HG02759 (cell line): ENCODE data around the gene TRRAP.
"Not testable (repeated sequence)": the region's sequence is repeated elsewhere in the genome, so short reads cannot be mapped to it uniquely, and the experiment has no call there.

ENCODE experiments used
- ATAC-seq: cut with Tn5 transposase; IDR thresholded peaks from one replicate; pipeline ENCODE4 v1.9.1; 2021; ENCODE audit warnings: mild to moderate bottlenecking, moderate library complexity; ENCODE audit not compliant: unreplicated experiment

TRRAP gene

DNA sequence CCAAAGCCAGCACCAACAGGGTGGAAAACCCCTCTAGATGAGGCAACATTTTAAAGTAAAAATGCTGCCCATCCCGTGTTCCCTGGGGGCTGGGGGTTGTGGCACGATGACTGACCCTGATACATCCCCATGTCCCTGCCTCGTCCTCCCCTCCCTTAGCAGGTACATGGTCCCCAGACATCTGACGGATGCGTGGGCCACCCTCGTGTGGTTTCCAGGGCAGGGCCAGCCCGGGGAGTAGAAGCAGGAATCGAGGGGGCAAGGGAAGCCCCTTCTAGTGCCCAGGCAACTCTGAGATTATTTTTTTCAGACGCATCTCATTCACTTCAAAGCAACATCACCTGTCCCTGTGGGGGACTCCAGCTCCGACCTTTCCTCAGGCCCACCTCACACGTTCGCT lies 12.0 kb upstream of the TRRAP start:
- no peak for ATAC-seq

DNA sequence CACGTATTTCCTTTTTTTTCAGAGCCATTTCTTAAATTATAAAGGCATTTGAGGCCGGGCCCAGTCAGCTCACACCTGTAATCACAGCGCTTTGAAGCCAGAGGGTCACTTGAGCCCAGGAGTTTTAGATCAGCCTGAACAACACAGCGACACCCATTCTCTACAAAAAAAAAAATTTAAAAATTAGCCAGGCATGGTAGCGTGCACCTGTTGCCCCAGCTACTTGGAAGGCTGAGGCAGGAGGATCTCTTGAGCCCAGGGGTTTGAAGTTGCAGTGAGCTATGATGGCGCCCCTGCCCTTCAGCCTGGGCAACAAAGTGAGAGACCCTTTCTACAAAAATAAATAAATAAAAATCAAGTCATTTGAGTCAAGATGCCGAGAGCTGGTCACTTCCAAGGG lies 11.6 kb upstream of the TRRAP start:
- ATAC-seq = no peak

DNA sequence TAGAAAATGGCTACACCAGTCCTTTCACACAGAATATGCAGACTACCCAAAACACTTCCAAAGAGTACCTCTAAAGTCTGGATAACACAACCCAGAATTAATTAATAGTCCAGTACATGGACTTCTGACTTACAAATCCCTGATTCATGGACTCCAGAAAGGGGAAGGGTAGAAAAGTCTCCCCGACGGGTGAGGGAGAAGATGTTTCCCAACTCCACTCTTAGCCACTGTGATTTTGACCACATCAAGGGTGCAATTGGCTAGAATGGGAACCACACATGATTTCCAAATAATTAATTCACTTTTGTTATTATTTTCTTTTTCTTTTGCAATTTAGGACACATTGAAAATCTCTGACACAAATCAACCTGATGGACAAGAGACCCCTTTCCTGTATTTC lies 9.9 kb upstream of the TRRAP start:
- ATAC-seq = no peak

DNA sequence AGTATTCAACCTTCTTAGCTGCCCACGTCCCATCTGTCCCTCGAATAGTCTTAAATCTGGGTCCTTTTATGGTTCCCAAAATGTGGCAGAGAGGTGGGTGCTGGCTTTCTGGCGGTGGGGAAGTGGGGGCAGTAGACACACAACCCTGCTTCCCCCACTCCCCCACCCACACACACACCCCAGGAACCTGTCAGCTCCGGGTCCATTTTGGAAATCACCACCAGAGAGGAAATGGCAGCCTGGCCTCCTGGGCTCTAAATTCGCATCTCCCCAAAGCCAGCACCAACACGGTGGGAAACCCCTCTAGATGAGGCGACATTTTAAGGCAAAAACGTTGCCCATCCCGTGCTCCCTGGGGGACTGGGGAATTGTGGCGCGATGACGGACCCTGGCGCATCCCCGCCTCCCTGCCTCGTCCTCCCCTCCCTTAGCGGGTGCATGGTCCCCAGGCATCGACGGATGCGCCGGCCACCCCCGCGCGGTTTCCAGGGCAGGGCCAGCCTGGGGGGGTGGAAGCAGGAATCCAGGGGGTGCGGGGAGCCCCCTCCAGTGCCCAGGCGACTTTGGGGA lies 9.2 kb upstream of the TRRAP start:
- no peak for ATAC-seq

DNA sequence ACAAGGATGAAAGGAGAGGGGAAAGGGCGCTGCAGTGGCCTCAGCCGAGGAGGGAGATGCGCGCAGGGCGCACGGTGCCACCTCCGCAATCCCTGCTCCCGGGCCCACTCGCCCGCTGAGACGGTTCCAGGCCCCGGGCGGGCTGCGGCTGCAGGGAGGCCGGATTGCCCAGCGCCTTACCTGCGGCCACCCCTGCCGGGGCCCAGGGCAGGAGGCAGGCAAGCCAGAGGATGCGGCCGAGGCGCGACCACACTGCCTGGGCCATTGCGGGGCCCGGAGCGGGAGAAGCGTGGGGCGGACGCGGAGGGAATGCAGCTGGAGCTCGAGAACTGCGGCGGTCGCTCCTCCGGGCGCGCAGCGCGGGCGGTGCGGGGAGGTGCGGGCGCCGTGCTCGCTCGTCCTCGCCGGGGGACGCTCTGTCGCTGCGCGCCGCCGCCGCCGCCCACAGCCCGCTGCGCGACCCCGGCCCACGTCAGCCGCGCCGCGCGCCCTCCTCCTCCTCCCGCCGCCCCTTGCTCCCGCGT lies 8.7 kb upstream of the TRRAP start, which contains the start of gene TMEM130:
Gene TMEM130, minus strand, starts transcription at position 418 of the 524 bp plus-strand sequence. Its CDS starts 153 bp downstream, at position 265.
- ATAC-seq = peak; percentile 27

DNA sequence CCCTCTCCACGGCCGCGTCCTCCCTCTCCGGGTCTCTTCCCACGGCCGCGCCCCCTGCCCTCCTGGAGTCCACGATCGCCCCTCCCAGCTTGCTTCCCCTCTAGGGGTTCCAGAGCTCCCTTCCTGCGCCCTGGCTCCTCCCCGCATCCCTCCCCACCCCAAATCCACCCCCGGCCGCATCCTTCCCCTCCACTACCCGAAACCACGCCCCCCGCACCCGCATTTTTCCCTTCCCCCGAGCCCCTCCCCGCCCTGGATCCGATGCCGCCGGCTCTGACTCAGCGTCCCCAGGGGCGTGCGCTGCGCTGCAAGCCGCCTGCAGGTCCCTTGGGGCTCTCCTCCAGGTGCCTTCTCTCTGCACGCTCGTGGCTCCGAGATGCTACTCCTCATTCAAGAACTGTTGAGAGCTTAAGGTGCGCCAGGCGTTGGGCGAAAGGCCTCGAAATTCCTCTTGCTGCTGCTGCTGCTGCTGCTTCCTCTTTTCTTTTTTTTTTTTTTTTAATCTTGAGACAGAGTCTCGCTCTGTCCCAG lies 8.1 kb upstream of the TRRAP start:
- ATAC-seq = peak; percentile 90

DNA sequence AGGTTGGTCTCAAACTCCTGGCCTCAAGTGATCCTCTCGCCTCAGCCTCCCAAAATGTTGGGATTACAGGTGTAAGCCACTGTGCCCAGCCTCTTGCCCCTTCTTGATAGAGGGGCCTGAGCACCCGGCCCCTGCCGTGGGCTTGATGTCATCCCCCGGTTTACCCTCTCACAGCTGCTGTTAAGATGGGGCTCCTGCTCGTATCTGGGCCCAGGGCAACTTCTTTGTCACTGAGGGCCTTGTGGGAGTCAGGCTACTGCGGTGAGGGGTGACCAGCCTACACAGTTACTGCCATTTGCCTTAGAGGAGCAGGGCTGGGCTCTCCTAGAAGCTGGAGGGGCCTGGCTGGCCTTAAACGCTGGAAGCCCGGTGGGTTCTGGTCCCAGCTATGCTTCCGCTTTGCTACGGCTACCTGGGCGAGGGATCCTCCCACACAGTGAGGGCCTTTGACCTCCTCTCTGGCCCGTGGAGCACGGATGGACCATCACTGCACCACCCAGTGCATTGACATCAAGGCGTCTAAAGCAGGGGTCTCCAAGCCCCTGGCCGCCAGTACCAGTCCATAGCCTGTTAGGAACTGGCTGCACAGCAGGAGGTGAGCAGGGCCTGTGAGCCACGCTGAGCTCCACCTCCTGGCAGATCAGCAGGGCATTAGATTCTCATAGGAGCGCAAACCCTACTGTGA lies 7.4 kb upstream of the TRRAP start:
- no peak for ATAC-seq

DNA sequence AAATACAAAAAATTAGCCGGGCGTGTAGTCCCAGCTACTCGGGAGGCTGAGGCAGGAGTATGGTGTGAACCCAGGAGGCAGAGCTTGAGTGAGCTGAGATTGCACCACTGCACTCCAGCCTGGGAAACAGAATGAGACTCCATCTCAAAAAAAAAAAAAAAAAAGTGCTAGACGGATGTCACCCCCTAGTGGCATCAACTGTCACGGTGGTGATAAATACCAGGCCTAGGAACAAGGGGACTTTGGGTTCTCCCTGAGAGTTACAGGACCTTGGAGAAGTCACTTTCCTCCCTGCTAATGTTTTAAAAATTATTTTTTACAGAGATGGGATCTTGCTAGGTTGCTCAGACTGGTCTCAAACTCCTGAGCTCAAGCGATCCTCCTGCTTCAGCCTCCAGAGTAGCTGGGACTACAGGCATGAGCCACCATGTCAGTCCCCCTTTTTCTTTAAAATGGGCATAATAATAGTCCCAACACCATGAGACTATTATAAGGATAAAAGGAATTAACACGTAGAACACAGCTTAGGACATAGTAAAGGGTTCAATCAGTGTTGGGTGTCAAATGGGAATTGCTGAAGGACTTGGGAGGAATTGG lies 5.9 kb upstream of the TRRAP start:
- no peak for ATAC-seq

DNA sequence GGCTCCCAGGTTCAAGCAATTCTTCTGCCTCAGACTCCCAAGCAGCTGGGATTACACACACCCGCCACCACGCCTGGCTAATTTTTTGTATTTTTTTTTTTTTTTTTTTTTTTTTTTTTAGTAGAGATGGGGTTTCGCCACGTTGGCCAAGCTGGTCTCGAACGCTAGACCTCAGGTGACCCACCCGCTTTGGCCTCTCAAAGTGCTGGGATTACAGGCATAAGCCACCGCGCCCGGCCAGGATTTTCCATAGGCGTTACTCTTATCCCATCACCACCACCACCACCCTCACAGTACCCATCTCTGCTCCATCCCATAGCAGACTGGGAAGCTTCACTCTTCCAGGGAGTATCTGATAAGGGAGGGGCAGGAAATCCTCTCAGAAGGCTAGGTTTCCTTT lies 4.7 kb upstream of the TRRAP start:
- not testable (repeated sequence) for ATAC-seq

DNA sequence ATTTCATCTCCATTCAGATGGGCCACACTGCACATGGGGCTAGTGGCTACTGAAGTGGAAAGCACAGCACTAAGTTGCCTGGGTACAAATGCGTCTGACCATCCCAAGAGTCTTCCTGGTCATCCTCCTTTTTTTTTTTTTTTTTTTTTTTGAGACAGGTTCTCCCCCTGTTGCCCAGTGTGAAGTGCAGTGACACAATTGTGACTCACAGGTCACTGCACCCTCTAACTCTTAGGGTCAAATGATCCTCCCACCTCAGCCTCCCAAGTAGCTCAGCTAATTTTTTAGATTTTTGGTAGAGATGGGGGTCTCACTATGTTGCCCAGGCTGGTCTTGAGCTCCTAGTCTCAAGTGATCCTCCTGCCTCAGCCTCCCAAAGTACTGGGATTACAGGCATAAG lies 3.4 kb upstream of the TRRAP start:
- no peak for ATAC-seq

DNA sequence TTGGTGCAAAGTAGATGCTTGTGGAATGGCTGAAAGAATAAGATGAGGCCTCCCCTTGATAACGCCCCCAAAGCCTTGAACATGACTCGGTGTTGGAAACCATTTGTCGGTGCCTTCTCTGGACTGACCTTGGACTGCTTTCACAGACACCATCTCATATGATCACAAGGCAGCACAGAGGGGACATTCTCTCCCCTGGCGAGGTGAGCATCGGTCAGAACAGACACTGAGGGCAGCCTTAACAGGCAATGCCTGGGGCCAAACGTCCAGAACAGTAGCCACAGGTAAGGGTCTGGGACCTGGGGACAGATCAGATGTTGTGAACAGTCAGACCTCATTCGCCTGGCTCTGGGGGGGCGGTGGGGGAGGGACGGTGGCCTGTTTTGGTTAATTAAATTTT lies 2.8 kb upstream of the TRRAP start:
- no peak for ATAC-seq

DNA sequence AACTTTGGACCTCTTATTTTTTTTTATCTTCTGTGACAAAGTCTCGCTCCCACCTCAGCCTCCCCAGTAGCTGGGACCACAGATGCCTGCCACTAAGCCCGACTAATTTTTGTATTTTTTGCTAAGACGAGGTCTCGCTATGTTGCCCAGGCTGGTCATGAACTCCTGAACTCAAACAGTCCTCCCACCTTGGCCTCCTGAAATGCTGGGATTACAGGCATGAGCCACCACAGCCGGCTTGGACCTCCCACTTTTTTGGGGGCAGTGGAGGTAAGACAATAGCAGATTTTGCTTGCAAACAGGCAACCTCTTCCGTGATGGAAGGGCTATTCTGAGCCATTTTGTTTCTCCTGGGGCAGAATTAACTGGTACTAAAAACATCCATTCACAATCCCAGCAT lies 1.2 kb upstream of the TRRAP start:
- ATAC-seq = no peak

DNA sequence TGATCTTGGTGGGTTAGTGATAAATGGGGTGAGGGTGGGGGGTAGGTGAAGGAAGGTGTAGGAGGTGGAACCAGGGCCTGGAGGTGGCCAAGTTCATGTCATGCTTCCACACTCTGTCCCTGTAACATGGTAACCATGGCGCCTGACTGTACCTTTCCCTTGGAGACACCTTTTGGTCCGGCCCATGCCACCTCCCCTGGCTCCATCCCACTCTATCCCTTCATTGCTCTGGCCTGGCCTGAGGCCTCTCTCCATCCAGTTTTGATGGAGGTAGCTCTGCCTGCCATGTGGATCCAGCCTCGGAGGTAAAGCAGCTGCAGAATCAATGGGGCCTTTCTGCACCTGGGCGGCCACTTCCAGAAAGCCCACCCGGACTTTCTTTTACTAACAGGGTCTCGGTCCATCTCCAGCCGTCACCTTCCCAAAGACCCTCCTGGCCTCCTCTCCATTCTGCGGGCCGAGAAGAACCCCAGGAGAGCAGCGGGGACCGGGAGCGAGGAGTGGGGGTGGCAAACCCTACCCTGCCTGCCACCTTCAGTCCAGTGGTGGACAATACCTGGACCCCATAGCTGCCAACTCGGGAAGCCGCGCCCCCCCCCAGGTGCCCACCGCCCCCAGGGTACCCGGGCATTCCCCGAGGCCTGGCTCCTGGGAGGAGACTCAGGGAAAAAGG lies 504 bp upstream of the TRRAP start:
- ATAC-seq = no peak

DNA sequence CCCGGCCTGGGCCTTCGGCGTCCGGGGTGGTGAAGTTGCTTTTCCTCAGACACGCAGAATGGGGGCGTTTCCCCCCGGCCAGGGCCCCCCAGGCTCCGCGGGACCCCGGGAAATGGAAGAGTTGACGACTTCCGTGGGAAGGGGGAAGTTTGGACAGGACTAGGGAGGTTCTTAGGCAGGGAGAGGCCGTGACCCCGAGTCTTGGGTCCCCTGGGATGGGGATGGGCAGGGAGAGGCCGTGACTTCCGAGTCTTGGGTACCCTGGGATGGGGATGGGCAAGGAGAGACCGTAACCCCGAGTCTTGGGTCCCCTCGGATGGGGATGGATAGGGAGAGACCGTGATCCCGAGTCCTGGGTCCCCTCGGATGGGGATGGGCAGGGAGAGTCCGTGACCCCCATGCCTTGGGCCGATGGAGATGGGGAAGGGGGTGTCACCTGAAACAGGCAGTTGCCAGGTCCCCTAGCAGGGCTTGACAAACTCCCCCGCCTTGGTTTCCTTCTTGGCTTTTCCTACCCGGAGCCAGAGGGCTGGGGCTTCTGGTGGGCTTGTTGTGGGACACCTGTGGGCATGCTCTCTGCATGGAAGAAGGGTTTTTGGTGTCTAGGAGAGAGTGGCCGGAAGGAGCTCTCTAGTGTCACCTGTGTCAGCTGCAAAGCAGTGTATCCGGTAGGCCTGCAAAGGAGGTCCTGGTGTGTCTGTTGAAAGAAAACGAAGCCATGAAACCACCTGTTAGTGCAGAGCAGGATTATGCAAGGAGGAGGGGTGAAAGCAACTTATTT lies 1.1 kb downstream of the TRRAP start:
- peak; percentile 63 for ATAC-seq

DNA sequence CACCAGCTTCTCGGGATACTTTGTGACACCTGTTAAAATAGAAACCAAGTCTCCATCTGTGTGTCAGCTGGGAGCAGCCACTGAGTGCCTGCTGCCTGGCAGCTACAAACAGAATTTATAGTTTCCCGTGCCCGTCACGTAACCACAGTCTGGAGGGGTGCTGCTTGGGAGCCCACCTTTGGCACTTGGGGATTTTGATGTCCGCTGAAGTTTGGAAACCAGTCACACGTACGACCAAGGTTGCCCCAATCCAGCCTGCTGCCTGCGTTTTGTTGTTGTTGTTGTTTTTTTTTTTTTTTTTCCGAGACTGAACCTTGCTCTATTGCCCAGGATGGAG lies 1.6 kb downstream of the TRRAP start:
- no peak for ATAC-seq

DNA sequence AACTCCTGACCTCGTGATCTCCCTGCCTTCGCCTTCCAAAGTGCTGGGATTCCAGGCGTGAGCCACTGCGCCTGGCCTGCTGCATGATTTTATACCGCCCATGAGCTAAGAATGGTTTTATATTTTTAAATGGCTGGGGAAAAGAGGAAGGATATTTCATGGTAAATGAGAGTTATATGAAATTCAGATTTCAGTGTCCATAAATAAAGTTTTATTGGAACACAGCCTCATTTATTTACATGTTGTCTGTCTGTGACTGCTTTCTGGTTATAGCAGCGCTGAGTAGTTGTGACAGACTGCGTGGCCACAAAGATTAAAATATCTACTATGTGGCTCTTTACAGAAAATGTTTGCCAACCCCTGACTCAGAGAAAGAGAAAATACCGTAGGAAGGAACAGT lies 2.2 kb downstream of the TRRAP start:
- ATAC-seq = no peak

DNA sequence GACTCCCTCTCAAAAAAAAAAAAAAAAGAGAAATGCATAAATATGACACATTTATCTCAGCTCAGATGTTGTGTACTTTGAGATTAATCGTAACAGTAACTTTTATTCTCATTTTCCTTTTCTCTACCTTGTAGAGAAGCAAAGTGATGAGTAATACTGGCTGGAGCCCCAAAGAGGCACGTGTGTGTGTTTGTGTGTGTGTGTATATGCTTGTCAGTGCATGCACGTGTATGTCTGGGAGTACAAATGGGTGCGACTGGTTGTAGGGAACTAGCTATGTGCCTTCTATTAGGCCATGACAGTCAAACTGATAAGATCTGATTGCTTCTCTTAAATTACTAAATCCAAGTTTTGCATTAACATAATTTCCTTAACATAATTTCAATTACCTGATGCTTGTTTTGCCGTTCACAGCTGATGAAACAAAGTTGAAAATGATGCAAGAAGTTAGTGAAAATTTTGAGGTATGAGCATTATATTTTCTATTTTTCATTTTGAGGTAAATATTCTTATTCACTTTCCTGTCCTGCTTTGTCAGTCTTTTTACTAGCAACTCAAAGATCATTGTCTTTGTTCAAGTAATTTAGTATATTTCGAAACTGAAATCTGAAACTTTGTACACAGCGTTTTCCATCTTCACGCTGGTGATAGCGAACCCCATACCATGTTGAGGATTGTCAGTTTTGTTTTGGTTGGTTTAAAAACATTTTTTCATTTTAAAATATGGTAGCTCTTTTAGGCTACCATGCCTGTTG lies 3.4 kb downstream of the TRRAP start:
- no peak for ATAC-seq

DNA sequence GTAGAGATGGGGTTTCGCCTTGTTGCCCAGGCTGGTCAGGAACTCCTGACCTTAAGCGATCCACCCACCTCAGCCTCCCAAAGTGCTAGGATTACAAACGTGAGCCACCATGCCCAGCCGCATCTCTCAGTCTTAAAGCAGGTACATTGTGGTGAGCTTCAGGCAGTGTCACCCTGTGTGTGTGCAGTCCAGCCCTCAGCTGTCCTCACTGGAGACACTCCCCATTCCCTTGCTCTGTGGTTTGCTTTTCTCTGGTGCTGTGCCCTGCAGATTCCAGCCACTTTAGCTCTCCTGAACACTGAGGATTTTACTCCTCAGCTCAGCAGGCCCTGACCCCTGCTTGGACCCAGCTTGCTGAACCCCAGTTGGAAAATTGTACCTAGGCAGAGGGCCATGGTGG lies 6.1 kb downstream of the TRRAP start:
- ATAC-seq = no peak

DNA sequence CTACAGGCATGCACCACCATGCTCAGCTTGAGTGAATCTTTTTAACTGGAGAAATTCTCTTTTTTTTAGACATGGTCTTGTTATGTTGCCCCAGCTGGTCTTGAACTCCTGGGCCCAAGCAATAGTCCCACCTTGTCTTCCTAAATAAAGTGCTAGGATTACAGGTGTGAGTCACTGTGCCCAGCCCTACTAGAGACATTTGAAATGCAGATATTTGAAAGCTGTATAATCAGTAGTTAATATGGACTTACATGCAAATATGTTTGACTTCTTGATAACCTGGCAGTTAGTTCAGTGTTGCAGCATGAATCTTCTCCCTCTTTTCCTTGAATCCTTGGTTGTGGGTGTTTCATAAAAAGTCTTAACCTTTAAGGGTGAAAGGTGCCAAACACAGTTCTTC lies 8.7 kb downstream of the TRRAP start:
- no peak for ATAC-seq

DNA sequence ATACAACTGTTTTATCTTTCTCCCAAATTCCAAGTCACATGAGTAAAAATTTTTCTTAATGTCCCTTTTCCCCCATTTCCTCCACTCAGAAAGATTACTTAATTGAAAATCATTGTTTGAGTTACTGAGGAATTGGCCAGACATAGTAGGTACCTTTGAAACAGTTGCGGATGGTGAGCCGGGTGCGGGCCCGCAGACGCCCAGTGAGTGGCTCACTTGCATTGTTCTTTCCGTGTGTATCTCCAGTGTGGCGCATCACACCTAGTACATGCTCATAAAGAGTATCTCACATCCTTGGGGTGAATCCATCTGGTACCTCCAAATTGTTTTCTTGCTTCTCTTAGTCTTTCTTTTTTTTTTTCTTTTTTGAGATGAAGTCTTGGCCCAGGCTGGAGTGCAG lies 14.3 kb downstream of the TRRAP start:
- ATAC-seq = no peak
